Ovary (tissue), 3 donors: Measurements from ENCODE around the gene PARD3.

ENCODE experiments used
- EP300 ChIP-seq: sonication (generic); formaldehyde crosslinking; IDR thresholded peaks from one replicate; pipeline ENCODE4 v1.6.1; 2017; ENCODE audit warnings: antibody characterized with exemption
- POLR2A ChIP-seq: fragments of 450-650 bp; IDR thresholded peaks from one replicate; pipeline ENCODE4 v1.6.1; 2017; ENCODE audit warnings: antibody characterized with exemption, mild to moderate bottlenecking, moderate library complexity
- TF ChIP-seq, protein P1 (sequence below), 3 donors: fragments of 450-650 bp in 2 of 3; fragments of 200-600 bp in 1 of 3; IDR thresholded peaks; one replicate each; pipeline versions ENCODE4 v1.5.1 to v1.8.0; 2016 to 2022; ENCODE audit warnings: antibody characterized with exemption in 3 of 3, mild to moderate bottlenecking in 1 of 3
- donor health status: DM: no; HTN: no; CAD: no.

DNA sequence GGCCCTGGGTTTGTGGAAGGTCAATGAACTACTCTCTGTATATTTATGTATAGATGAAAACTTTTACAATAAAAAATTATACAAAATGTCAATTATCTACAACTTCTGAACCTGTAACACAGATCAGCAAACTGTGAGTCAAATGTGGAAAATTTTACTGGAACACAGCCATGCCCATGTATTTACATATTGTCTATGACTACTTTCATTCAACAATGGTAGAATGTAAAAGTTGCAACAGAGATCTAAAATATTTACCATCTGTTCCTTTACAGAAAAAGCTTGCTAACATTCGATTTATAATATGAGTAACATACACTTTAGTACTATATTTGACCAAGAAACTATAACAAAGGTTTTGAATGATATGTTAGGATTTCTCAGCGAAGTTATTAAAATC is 481.6 kb downstream of the PARD3 start:
- TF ChIP-seq EP300 (no peak), POLR2A (no peak)
- TF ChIP-seq, protein P1, sequence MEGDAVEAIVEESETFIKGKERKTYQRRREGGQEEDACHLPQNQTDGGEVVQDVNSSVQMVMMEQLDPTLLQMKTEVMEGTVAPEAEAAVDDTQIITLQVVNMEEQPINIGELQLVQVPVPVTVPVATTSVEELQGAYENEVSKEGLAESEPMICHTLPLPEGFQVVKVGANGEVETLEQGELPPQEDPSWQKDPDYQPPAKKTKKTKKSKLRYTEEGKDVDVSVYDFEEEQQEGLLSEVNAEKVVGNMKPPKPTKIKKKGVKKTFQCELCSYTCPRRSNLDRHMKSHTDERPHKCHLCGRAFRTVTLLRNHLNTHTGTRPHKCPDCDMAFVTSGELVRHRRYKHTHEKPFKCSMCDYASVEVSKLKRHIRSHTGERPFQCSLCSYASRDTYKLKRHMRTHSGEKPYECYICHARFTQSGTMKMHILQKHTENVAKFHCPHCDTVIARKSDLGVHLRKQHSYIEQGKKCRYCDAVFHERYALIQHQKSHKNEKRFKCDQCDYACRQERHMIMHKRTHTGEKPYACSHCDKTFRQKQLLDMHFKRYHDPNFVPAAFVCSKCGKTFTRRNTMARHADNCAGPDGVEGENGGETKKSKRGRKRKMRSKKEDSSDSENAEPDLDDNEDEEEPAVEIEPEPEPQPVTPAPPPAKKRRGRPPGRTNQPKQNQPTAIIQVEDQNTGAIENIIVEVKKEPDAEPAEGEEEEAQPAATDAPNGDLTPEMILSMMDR (IDR thresholded peaks at IDR 0.05) = no peak
